Ishikawa (cell line): ENCODE results near the gene MARCHF3.

Experiments
- CEBPB ChIP-seq: IDR thresholded peaks from 2 replicates; pipeline ENCODE4 v1.6.1; 2012
- CREB1 ChIP-seq: IDR thresholded peaks from 2 replicates; pipeline ENCODE4 v1.6.1; 2012; ENCODE audit warnings: low read depth
- EGR1 ChIP-seq: IDR thresholded peaks from 2 replicates; pipeline ENCODE4 v1.6.1; 2012
- EP300 ChIP-seq: IDR thresholded peaks from 2 replicates; pipeline ENCODE4 v1.6.1; 2012; ENCODE audit warnings: borderline replicate concordance
- FOXM1 ChIP-seq: IDR thresholded peaks from 2 replicates; pipeline ENCODE4 v1.6.1; 2012; ENCODE audit warnings: low read depth, borderline replicate concordance
- NFIC ChIP-seq: IDR thresholded peaks from 2 replicates; pipeline ENCODE4 v1.6.1; 2012
- RAD21 ChIP-seq: IDR thresholded peaks from 2 replicates; pipeline ENCODE4 v1.6.1; 2012; ENCODE audit warnings: low read depth
- TAF1 ChIP-seq: IDR thresholded peaks from 2 replicates; pipeline ENCODE4 v1.6.1; 2012; ENCODE audit warnings: low read depth, mild to moderate bottlenecking
- TCF12 ChIP-seq: IDR thresholded peaks from 2 replicates; pipeline ENCODE4 v1.6.1; 2012; ENCODE audit warnings: low read depth
- TEAD4 ChIP-seq: IDR thresholded peaks from 2 replicates; pipeline ENCODE4 v1.6.1; 2012
- USF1 ChIP-seq: IDR thresholded peaks from 2 replicates; pipeline ENCODE4 v1.6.1; 2012
- YY1 ChIP-seq: IDR thresholded peaks from 2 replicates; pipeline ENCODE4 v1.6.1; 2012; ENCODE audit warnings: low read depth
- ZBTB7A ChIP-seq: IDR thresholded peaks from 2 replicates; pipeline ENCODE4 v1.6.1; 2012; ENCODE audit warnings: low read depth
- TF ChIP-seq, protein P1 (sequence below): IDR thresholded peaks from 2 replicates; pipeline ENCODE4 v1.6.1; 2012; ENCODE audit warnings: low read depth, mild to moderate bottlenecking
- TF ChIP-seq, protein P2 (sequence below): IDR thresholded peaks from 2 replicates; pipeline ENCODE4 v1.6.1; 2012

Gene MARCHF3

DNA sequence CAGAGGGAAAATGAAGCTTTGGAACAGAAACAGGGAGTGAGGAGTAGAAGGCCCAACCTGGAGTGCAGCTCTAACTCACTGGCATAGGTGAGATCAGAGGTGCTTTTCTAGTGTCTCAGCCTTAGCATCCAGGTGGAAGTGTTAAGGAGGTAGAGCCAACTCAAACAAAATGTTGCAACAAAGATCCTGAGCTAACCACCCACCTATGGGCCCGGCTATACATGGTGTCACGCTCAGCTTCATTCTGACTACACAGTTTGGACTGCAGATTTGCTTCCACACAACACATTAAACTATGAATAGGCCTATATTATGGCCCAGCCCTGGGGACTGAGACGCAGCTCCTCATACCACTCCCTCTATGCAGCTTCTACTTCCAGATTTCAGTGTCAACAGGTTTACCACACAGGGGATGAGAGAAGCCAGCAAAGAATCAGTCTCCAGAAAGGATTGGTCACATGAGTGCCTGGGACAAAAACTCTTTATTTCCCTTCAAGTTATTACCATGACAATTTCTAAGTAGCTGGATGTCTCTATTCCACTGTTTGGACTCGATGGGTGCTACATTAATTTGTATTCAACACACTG, 34.0 kb upstream of the MARCHF3 start:
- TF ChIP-seq RAD21 (no peak), FOXM1 (no peak), CREB1 (no peak), CEBPB (no peak), TAF1 (no peak), YY1 (no peak), TEAD4 (no peak), USF1 (no peak), TCF12 (no peak), NFIC (no peak), ZBTB7A (no peak), EP300 (no peak), EGR1 (no peak)
- TF ChIP-seq, protein P1, sequence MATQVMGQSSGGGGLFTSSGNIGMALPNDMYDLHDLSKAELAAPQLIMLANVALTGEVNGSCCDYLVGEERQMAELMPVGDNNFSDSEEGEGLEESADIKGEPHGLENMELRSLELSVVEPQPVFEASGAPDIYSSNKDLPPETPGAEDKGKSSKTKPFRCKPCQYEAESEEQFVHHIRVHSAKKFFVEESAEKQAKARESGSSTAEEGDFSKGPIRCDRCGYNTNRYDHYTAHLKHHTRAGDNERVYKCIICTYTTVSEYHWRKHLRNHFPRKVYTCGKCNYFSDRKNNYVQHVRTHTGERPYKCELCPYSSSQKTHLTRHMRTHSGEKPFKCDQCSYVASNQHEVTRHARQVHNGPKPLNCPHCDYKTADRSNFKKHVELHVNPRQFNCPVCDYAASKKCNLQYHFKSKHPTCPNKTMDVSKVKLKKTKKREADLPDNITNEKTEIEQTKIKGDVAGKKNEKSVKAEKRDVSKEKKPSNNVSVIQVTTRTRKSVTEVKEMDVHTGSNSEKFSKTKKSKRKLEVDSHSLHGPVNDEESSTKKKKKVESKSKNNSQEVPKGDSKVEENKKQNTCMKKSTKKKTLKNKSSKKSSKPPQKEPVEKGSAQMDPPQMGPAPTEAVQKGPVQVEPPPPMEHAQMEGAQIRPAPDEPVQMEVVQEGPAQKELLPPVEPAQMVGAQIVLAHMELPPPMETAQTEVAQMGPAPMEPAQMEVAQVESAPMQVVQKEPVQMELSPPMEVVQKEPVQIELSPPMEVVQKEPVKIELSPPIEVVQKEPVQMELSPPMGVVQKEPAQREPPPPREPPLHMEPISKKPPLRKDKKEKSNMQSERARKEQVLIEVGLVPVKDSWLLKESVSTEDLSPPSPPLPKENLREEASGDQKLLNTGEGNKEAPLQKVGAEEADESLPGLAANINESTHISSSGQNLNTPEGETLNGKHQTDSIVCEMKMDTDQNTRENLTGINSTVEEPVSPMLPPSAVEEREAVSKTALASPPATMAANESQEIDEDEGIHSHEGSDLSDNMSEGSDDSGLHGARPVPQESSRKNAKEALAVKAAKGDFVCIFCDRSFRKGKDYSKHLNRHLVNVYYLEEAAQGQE, result no peak
- TF ChIP-seq, protein P2, sequence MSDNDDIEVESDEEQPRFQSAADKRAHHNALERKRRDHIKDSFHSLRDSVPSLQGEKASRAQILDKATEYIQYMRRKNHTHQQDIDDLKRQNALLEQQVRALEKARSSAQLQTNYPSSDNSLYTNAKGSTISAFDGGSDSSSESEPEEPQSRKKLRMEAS, result no peak

DNA sequence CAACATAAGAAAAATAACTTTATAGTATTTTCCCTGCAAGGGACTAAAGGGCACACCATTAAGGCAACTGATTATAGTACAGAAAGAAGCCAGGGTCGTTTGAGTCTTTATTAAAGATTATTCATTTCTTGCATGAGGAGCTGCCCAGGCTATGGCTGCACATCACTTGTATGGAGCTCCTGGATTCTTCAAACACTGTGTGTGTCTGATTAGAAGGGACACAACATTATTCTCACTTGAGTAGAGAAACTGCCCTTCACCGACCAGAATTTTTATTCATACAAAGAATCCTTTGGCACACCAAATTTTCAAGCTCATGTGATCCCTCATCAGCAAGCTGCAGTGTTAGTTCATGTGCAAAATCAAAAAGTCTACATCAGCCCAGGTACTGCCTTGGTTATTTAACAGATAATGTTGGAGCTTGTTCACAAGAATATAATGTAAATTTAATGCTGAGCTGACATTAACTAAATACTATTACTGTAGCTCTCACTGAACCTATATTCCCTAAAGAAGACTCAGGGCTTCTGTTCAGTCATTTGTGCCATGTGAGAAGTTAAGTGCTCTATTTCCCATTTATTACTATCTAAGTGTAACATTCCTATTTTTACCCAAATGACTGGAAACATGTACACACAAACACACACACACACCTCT, 33.0 kb upstream of the MARCHF3 start:
- TF ChIP-seq RAD21, result no peak
- no peak for TF ChIP-seq NFIC
- no peak for TF ChIP-seq ZBTB7A
- TF ChIP-seq, protein P1, result no peak
- no peak for TF ChIP-seq CREB1
- TF ChIP-seq TCF12, result no peak
- no peak for TF ChIP-seq EGR1
- TF ChIP-seq YY1, result no peak
- no peak for TF ChIP-seq TEAD4
- no peak for TF ChIP-seq USF1
- TF ChIP-seq FOXM1, result no peak
- TF ChIP-seq, protein P2, result no peak
- no peak for TF ChIP-seq EP300

DNA sequence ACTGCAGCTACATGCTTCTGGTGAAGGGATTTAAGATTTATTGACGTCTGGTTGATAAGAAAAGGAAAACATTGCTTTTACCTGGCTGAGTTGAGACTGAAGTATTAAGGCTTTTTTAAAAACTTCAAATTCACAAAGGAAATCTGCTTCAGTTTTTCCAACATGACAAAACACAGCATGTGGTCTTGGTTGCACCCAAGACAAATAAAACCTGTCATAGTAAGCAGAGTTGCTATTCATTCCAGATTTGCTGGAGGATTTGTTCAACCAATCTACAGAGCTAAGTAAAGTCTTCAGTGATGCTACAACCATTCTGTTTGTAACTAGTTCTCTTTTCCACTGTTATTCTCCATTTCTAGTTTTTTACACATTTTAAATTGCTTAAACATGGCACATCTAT, 31.6 kb upstream of the MARCHF3 start:
- TF ChIP-seq TEAD4 (no peak), YY1 (no peak), TCF12 (no peak), FOXM1 (no peak), EP300 (no peak), USF1 (no peak), NFIC (no peak), EGR1 (no peak), CREB1 (no peak), ZBTB7A (no peak)
- TF ChIP-seq, protein P1, result no peak

DNA sequence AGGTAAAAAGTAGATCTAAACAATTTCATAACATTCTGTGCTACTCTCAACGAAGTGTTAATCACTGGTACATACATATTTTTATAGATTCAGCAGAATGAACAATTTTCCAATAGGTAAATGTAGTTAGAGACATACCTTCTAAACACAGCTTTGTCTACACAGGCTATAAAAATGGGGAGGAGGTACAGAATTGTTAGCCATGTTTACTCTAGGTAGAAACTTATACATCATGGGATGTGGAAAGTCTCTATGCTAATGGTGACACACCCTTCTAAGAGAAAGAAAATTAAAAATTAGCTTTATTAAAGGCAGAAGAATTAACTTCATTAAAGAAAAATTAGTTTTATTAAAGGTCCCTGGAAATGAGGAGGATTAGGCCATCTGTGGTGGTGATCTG, 31.2 kb upstream of the MARCHF3 start:
- no peak for TF ChIP-seq TCF12
- no peak for TF ChIP-seq CEBPB
- TF ChIP-seq CREB1, result no peak
- TF ChIP-seq ZBTB7A, result no peak
- TF ChIP-seq EP300, result no peak
- TF ChIP-seq YY1, result no peak
- TF ChIP-seq, protein P1, result no peak
- TF ChIP-seq TEAD4, result no peak
- TF ChIP-seq TAF1, result no peak
- no peak for TF ChIP-seq USF1
- no peak for TF ChIP-seq FOXM1
